ENCODE data around the gene UBE2I. TPM values are rescaled to one million over a fixed set of nuclear protein-coding genes. Genes with fewer than 3 reads are reported as not detected.

UBE2I gene
- total and polyA plus RNA-seq, 2 of the 4 experiments (the other 2 are of a cell fraction): 30.8 to 140 TPM

DNA sequence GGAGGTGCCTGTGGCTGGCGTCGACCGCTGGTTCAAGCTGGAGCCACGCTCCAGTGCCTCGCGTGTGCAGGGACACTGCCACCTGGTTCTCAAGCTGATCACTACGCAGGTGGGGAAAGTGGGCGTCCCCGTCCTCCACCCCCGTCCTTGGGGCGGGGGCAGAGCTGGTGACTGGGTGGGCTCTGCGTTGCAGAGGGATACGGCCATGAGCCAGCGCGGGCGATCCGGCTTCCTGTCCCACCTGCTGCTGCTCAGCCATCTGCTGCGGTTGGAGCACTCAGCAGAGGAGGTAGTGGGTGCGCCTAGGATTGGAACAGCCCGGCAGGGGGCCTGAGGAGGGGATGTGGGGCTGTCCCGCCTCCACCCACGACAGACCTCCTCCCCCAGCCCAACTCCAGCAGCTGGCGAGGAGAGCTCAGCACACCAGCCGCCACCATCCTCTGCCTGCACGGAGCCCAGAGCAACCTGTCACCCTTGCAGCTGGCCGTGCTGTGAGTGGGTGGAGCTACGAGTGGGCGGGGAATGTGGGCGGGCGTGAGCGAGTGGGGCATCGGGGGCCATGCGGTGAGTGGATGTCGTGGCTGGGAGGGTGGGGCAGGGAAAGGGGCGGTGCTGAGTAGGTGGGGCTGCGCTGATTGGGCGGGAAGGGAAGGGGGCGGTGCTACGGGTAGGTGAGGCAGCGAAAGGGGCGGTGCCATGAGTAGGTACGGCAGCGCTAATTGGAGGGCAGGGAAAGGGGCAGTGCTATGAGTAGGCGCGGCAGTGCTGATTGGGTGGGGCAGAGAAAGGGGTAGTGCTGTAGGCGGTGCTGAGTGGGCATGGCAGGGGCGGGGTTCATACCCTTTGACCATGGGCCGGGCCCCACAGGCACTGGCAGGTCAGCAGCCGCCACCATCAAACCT lies 33.3 kb downstream of the UBE2I start:
- Histone ChIP-seq H3K36me3 (ENCODE audit: control insufficient read depth, insufficient read depth, low read length) (peaks cover 2% of the 10 kb centered on the region; the same call in 1 of the 2 replicates), H4K91ac (ENCODE audit: insufficient read depth, low read depth, low read length) (no peak overlapping the region), H3K9ac (ENCODE audit: low read depth, low read length) (no peak overlapping the region), H4K8ac (ENCODE audit: low read depth in 2 of 2, low read length in 2 of 2) (no peak overlapping the region), H3K79me1 (ENCODE audit: low read depth in 1 of 2, low read length in 2 of 2) (no peaks in the 10 kb centered on the region), H3K9me1 (ENCODE audit: insufficient read depth, low read length) (no peaks in the 10 kb centered on the region), H3K18ac (ENCODE audit: low read depth, low read length) (no peak overlapping the region), H3K14ac (replicated peaks; ENCODE audit: low read depth, low read length) (no peak overlapping the region), H2AK5ac (ENCODE audit: low read depth, low read length) (no peak overlapping the region), H2AK9ac (replicated peaks; ENCODE audit: low read depth, low read length, poor library complexity) (no peak overlapping the region), H2BK20ac (ENCODE audit: low read depth, low read length) (no peak overlapping the region), H2BK15ac (ENCODE audit: low read depth, low read length) (no peak overlapping the region), H3K27me3 (ENCODE audit: control insufficient read depth, insufficient read depth, low read length) (no peaks in the 10 kb centered on the region), H2AFZ (replicated peaks; ENCODE audit: low read length, poor library complexity) (peak overlapping the region; percentile 72), H4K5ac (ENCODE audit: low read depth, low read length) (no peak overlapping the region), H3K56ac (ENCODE audit: extremely low read depth, insufficient read depth, low read length) (no peak overlapping the region), H3K27ac (ENCODE audit: insufficient read depth, low read length) (no peak overlapping the region), H3K4me1 (ENCODE audit: control insufficient read depth, insufficient read depth, low read length) (0 out of 2 replicates have a peak, but pooled peaks cover 2% of the 10 kb centered on the region), H4K20me1 (ENCODE audit: insufficient read depth, low read length) (no peaks in the 10 kb centered on the region), H3K23ac (ENCODE audit: low read depth, low read length) (no peak overlapping the region), H2BK120ac (ENCODE audit: low read depth, low read length) (no peak overlapping the region), H2BK5ac (ENCODE audit: low read depth, low read length, poor library complexity, severe bottlenecking) (no peak overlapping the region), H3K9me3 (ENCODE audit: control insufficient read depth, insufficient read depth, low read length) (no peaks in the 10 kb centered on the region), H3K4me2 (ENCODE audit: low read depth, low read length) (peak overlapping the region; percentile 70), H3K4me3 (ENCODE audit: insufficient read depth, low read depth, low read length) (no peak overlapping the region), H3K4ac (ENCODE audit: low read depth, low read length) (no peak overlapping the region)
- intact Hi-C loops (cut with micrococcal nuclease) (no loop called here), dilution Hi-C loops (cut with HindIII; ENCODE audit: low sequenced_read_pairs, unreplicated experiment) (no loop called here), in situ Hi-C loops (cut with MboI; ENCODE audit: low sequenced_read_pairs) (no loop called here)
- TF ChIP-seq FOS (IDR thresholded peaks at IDR 0.05; ENCODE audit: low read depth, low read length) (no peak), MAFK (IDR thresholded peaks at IDR 0.05; ENCODE audit: low read depth, low read length) (no peak), MAZ (IDR thresholded peaks at IDR 0.05; ENCODE audit: borderline replicate concordance, low read depth, low read length) (peak; percentile 19; the same call in 1 of the 2 replicates), BHLHE40 (IDR thresholded peaks at IDR 0.05; ENCODE audit: low read depth, low read length) (no peak), RFX5 (IDR thresholded peaks at IDR 0.05; ENCODE audit: low read depth, low read length) (no peak), CEBPB (IDR thresholded peaks at IDR 0.05; ENCODE audit: low read depth, low read length) (no peak)
- CTCF ChIA-PET: interaction anchor here (1.6 kb wide), 1 partner anchor 21 kb away, joined by 3 read pairs; no protein-coding TSS in a partner anchor
- no TSS peak for BruUV-seq (replicated peaks)
- DNase-seq (peak; percentile 82), ATAC-seq (ENCODE audit: low read depth) (peak; percentile 93)
- POLR2A ChIA-PET (ENCODE audit: unreplicated experiment): interaction anchor here (0.6 kb wide), 1 partner anchor 1950 kb away, joined by 3 read pairs; no protein-coding TSS in a partner anchor
- 1% methylated on average over 11 of the region's 49 CpGs; no CpG with 5 or more reads in 1 of the 2 experiments for WGBS, 2 experiments (ENCODE audit: extremely low coverage in 2 of 2, insufficient read length in 1 of 2)
